Measurements from ENCODE around the gene HSF5.

GRCh38 chr17:58383892-58384462 is 104.2 kb downstream of the HSF5 start:
- TF ChIP-seq, protein P1, sequence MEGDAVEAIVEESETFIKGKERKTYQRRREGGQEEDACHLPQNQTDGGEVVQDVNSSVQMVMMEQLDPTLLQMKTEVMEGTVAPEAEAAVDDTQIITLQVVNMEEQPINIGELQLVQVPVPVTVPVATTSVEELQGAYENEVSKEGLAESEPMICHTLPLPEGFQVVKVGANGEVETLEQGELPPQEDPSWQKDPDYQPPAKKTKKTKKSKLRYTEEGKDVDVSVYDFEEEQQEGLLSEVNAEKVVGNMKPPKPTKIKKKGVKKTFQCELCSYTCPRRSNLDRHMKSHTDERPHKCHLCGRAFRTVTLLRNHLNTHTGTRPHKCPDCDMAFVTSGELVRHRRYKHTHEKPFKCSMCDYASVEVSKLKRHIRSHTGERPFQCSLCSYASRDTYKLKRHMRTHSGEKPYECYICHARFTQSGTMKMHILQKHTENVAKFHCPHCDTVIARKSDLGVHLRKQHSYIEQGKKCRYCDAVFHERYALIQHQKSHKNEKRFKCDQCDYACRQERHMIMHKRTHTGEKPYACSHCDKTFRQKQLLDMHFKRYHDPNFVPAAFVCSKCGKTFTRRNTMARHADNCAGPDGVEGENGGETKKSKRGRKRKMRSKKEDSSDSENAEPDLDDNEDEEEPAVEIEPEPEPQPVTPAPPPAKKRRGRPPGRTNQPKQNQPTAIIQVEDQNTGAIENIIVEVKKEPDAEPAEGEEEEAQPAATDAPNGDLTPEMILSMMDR (IDR thresholded peaks at IDR 0.05), result no peak
- no peak for TF ChIP-seq ZFX (IDR thresholded peaks at IDR 0.05; ENCODE audit: borderline replicate concordance)
